Prostate gland (tissue), 2 donors: ENCODE data around the gene SMARCA4. TPM values are rescaled to one million over a fixed set of nuclear protein-coding genes. Genes with fewer than 3 reads are reported as not detected.

ENCODE experiments used
- DNase-seq: peaks from one replicate; pipeline ENCODE4 v3.0.0-alpha.2; 2019; ENCODE audit warnings: low spot score
- H3K27ac ChIP-seq, 2 donors: fragments of 200-600 bp; sonication (generic); 2 replicates each; pipeline ENCODE4 v1.5.1; 2017 to 2019
- H3K27me3 ChIP-seq: fragments of 200-600 bp; sonication (generic); replicated peaks from 2 replicates; pipeline ENCODE4 v1.5.1; 2019; ENCODE audit not compliant: insufficient read depth
- H3K36me3 ChIP-seq, 2 donors: fragments of 200-600 bp; sonication (generic); 1 replicate in 1 of 2; 2 replicates in 1 of 2; pipeline versions ENCODE4 v1.5.1 to v1.8.1; 2017 to 2019
- H3K4me1 ChIP-seq: fragments of 200-600 bp; sonication (generic); replicated peaks from 2 replicates; pipeline ENCODE4 v1.5.1; 2019
- H3K4me3 ChIP-seq, 2 donors: fragments of 200-600 bp; sonication (generic); 2 replicates each; pipeline ENCODE4 v1.5.1; 2017 to 2019
- H3K9me3 ChIP-seq: fragments of 200-600 bp; sonication (generic); 2 replicates; pipeline ENCODE4 v1.5.1; 2017
- POLR2A ChIP-seq: fragments of 450-650 bp; IDR thresholded peaks from one replicate; pipeline ENCODE4 v1.6.1; 2016; ENCODE audit warnings: antibody characterized with exemption, mild to moderate bottlenecking
- POLR2AphosphoS5 ChIP-seq: sonication (generic); formaldehyde crosslinking; IDR thresholded peaks from one replicate; pipeline ENCODE4 v1.6.1; 2017; ENCODE audit warnings: antibody characterized with exemption
- WGBS: methylation state at CpG from one replicate; pipeline ENCODE4 v1.1.5; 2018; 5-methylcytosine and 5-hydroxymethylcytosine counted together
- intact Hi-C: fragments of 100-400 bp; cut with DNase I; formaldehyde crosslinking; loops from one replicate; pipeline ENCODE4 v1.14.2; 2022
- total RNA-seq, 2 donors: library from RNA; depleted of rRNA; stranded (reverse); fragments of >200 nt; gene quantifications; one replicate each; pipeline ENCODE4 v1.1.0, GENCODE V29; 2016
- TF ChIP-seq, protein P1 (sequence below), 4 experiments: fragments of 200-600 bp in 2 of 4; fragments of 450-650 bp in 2 of 4; sonication (generic) in 2 of 4; IDR thresholded peaks; 1 replicate in 3 of 4; 2 replicates in 1 of 4; pipeline ENCODE4 v1.5.1; 2016 to 2019; ENCODE audit warnings: antibody characterized with exemption in 4 of 4, mild to moderate bottlenecking in 2 of 4, moderate library complexity in 2 of 4

The SMARCA4 gene
- total RNA-seq, 2 donors from 2014 or later, result 98.5 to 152 TPM

DNA sequence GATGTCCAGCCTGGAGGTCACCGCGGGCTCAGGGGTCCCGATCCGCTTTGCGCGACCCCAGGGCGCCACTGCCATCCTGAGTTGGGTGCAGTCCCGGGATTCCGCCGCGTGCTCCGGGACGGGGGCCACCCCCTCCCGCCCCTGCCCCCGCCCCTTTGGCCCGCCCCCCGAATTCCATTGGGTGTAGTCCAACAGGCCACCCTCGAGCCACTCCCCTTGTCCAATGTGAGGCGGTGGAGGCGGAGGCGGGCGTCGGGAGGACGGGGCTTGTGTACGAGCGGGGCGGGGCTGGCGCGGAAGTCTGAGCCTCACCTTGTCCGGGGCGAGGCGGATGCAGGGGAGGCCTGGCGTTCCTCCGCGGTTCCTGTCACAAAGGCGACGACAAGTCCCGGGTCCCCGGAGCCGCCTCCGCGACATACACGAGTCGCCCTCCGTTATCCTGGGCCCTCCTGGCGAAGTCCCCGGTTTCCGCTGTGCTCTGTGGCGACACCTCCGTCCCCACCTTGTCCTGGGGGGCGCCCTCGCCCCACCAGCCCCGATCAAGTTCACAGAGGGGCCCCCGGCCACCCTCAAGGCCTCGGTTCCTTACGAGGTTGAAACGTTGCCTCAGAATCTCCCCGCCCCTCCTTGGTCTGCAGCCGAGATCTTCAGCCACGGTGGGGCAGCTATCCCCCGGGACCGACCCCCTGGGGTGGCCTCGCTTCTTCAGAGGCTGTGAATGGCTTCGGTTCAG lies 129.6 kb downstream of the SMARCA4 start:
- peak; percentile 95 for TF ChIP-seq POLR2AphosphoS5
- TF ChIP-seq, protein P1, sequence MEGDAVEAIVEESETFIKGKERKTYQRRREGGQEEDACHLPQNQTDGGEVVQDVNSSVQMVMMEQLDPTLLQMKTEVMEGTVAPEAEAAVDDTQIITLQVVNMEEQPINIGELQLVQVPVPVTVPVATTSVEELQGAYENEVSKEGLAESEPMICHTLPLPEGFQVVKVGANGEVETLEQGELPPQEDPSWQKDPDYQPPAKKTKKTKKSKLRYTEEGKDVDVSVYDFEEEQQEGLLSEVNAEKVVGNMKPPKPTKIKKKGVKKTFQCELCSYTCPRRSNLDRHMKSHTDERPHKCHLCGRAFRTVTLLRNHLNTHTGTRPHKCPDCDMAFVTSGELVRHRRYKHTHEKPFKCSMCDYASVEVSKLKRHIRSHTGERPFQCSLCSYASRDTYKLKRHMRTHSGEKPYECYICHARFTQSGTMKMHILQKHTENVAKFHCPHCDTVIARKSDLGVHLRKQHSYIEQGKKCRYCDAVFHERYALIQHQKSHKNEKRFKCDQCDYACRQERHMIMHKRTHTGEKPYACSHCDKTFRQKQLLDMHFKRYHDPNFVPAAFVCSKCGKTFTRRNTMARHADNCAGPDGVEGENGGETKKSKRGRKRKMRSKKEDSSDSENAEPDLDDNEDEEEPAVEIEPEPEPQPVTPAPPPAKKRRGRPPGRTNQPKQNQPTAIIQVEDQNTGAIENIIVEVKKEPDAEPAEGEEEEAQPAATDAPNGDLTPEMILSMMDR (IDR thresholded peaks at IDR 0.05), result peak in 2 of 4 experiments; percentile 2 to 23
- peak; percentile 97 for TF ChIP-seq POLR2A
- no peaks in the 10 kb centered on the region for H3K36me3 ChIP-seq
- peak overlapping the region; percentile 64 to 77 for H3K4me3 ChIP-seq
- H3K27me3 ChIP-seq, result no peaks in the 10 kb centered on the region
- DNase-seq, result peak; percentile 99
- H3K4me1 ChIP-seq, result peaks cover 7% of the 10 kb centered on the region
- WGBS, result under 1% methylated on average over 59 of the region's 64 CpGs
- intact Hi-C loops, result loop anchor here (10.0 kb wide), 1 partner anchor 56 kb away; no protein-coding TSS in a partner anchor
- H3K9me3 ChIP-seq, result no peaks in the 10 kb centered on the region
- peak overlapping the region; percentile 98 to 99 for H3K27ac ChIP-seq

DNA sequence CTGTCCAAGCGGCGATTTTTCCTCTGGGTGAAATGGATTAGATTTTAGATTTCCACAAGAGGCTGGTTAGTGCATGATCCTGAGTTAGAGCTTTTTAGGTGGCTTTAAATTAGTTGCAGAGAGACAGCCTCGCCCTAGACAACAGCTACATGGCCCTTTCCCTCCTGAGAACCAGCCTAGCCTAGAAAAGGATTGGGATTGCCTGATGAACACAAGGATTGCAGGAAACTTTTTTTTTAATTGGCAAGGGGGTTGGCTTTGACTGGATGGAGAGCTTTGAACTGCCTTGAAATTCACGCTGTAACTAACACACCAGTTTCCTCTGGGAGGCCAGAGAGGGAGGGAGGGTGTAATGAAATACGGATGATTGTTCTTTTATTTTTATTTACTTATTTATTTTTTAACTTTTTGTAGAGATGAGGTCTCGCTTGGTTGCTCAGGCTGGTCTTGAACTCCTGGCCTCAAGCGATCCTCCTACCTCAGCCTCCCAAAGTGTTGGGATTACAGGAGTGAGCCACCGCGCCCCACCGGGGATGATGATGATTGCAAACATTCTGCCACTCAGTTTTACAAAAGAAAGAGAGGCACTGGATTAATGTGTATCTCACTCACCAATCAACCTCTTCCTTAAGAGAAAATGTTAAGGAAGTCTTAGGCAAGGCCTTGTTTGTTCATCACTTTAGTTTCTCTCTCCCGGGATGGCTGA lies 130.3 kb downstream of the SMARCA4 start:
- no peak for DNase-seq
- no peaks in the 10 kb centered on the region for H3K36me3 ChIP-seq
- H3K4me3 ChIP-seq, result peak overlapping the region; percentile 64 to 77
- peaks cover 7% of the 10 kb centered on the region for H3K4me1 ChIP-seq
- H3K9me3 ChIP-seq, result no peaks in the 10 kb centered on the region
- no peaks in the 10 kb centered on the region for H3K27me3 ChIP-seq
- intact Hi-C loops, result loop anchor here (10.0 kb wide), 1 partner anchor 56 kb away; no protein-coding TSS in a partner anchor
- no peak for TF ChIP-seq POLR2A
- TF ChIP-seq, protein P1 (IDR thresholded peaks at IDR 0.05), result no peak
- peak overlapping the region; percentile 98 to 99 for H3K27ac ChIP-seq
- 25% methylated on average over 11 of the region's 11 CpGs for WGBS

GRCh38 chr19:11091703-11092153 lies 130.9 kb downstream of the SMARCA4 start:
- Histone ChIP-seq H3K27me3 (no peaks in the 10 kb centered on the region), H3K4me3 (peak overlapping the region in 1 of 2 donors; percentile 77), H3K27ac (peak overlapping the region; percentile 98 to 99), H3K4me1 (peaks cover 7% of the 10 kb centered on the region), H3K36me3 (no peaks in the 10 kb centered on the region), H3K9me3 (no peaks in the 10 kb centered on the region)
- TF ChIP-seq POLR2A (peak; percentile 51), POLR2AphosphoS5 (peak; percentile 92)
- TF ChIP-seq, protein P1 (IDR thresholded peaks at IDR 0.05), result no peak
- WGBS, result 8% methylated on average over 8 of the region's 8 CpGs
- intact Hi-C loops, result loop anchor here (10.0 kb wide), 1 partner anchor 57 kb away; no protein-coding TSS in a partner anchor
- peak; percentile 80 for DNase-seq

GRCh38 chr19:11092181-11092538 lies 131.3 kb downstream of the SMARCA4 start:
- Histone ChIP-seq H3K9me3 (no peaks in the 10 kb centered on the region), H3K27me3 (no peaks in the 10 kb centered on the region), H3K4me3 (peak overlapping the region in 1 of 2 donors; percentile 77), H3K36me3 (no peaks in the 10 kb centered on the region), H3K27ac (peak overlapping the region; percentile 98 to 99), H3K4me1 (peaks cover 7% of the 10 kb centered on the region)
- WGBS, result 50% methylated on average over 6 of the region's 6 CpGs
- TF ChIP-seq, protein P1 (IDR thresholded peaks at IDR 0.05), result no peak
- TF ChIP-seq POLR2A (no peak), POLR2AphosphoS5 (no peak)
- intact Hi-C loops, result loop anchor here (10.0 kb wide), 1 partner anchor 57 kb away; no protein-coding TSS in a partner anchor
- DNase-seq, result no peak
